Left colon (tissue), 2 donors: ENCODE results near the gene L3HYPDH. TPM values are rescaled to one million over a fixed set of nuclear protein-coding genes. Genes with fewer than 3 reads are reported as not detected.
"Not testable (repeated sequence)": the region's sequence is repeated elsewhere in the genome, so short reads cannot be mapped to it uniquely, and the experiment has no call there.

ENCODE experiments used
- ATAC-seq: fragments of 200-7000 bp; cut with Tn5 transposase; one replicate; pipeline ENCODE4 v1.9.1; 2020; ENCODE audit warnings: mild to moderate bottlenecking, moderate library complexity
- DNase-seq, 2 donors: peaks; one replicate each; pipeline ENCODE4 v3.0.0-alpha.2; 2020
- intact Hi-C, 2 donors: fragments of 100-400 bp; cut with DNase I in 1 of 2; cut with micrococcal nuclease in 1 of 2; formaldehyde crosslinking; loops; one replicate each; pipeline versions ENCODE4 v1.11.2 to v1.14.0; 2022; cut with DNase I, micrococcal nuclease
- total RNA-seq, 2 donors: library from RNA; stranded (reverse); fragmentation: NEBNext Ultra II Directional; extraction: Animal tissue kit (Norgen Biotek cat#: 25700); gene quantifications; one replicate each; pipeline ENCODE4 v1.2.1, GENCODE V29; 2021
- donor health status: DM: no; HTN: no; CAD: no.
- donor health status: DM: yes; HTN: yes; CAD: no.

Gene L3HYPDH
- total RNA-seq, 2 donors from 2014 or later, result 13.6 to 16.9 TPM

- ATAC-seq, result no peak
- intact Hi-C loops, result no loop called here
- no peak for DNase-seq
These were observed 2.2 kb downstream of the L3HYPDH start for GRCh38 chr14:59481871-59482540.

GRCh38 chr14:59481407-59481806 is 2.8 kb downstream of the L3HYPDH start:
- intact Hi-C loops, result no loop called here
- DNase-seq, result no peak
- ATAC-seq, result no peak

GRCh38 chr14:59480166-59480565 is 4.0 kb downstream of the L3HYPDH start:
- ATAC-seq (no peak), DNase-seq (no peak)
- intact Hi-C loops, result no loop called here

- no peak for DNase-seq
These were observed 5.7 kb downstream of the L3HYPDH start for GRCh38 chr14:59478540-59478939.

GRCh38 chr14:59475709-59476108 is 8.5 kb downstream of the L3HYPDH start:
- intact Hi-C loops, result no loop called here
- ATAC-seq, result no peak
- DNase-seq, result no peak

More at GRCh38 chr14:59478540-59478939, 5.7 kb downstream of the L3HYPDH start:
- intact Hi-C loops, result no loop called here
- no peak for ATAC-seq

GRCh38 chr14:59474172-59474571 is 10.0 kb downstream of the L3HYPDH start:
- no peak for DNase-seq
- intact Hi-C loops, result no loop called here
- ATAC-seq, result no peak

- intact Hi-C loops, result no loop called here
- ATAC-seq (peak; percentile 36), DNase-seq (no peak)
These were observed 18.7 kb downstream of the L3HYPDH start, which contains the start of gene GPR135 for GRCh38 chr14:59465316-59466135. TSS of gene GPR135 (minus strand) at chr14:59465380. CDS start at chr14:59465226, 154 bp downstream.

- DNase-seq (peak; percentile 49 to 75), ATAC-seq (peak; percentile 79)
- intact Hi-C loops, result no loop called here
These were observed 19.5 kb downstream of the L3HYPDH start for GRCh38 chr14:59464486-59465315.

- intact Hi-C loops, result no loop called here
- DNase-seq (peak in 1 of 2 donors; percentile 26), ATAC-seq (no peak)
These were observed 20.3 kb downstream of the L3HYPDH start for GRCh38 chr14:59463787-59464485.

- ATAC-seq, result no peak
- intact Hi-C loops, result no loop called here
- DNase-seq, result no peak
These were observed 22.3 kb downstream of the L3HYPDH start for GRCh38 chr14:59461891-59462290.

- ATAC-seq, result no peak
- DNase-seq, result no peak
- intact Hi-C loops, result no loop called here
These were observed 23.8 kb downstream of the L3HYPDH start for GRCh38 chr14:59460378-59460777.

- no peak for ATAC-seq
- no peak for DNase-seq
- intact Hi-C loops, result no loop called here
These were observed 25.7 kb downstream of the L3HYPDH start for GRCh38 chr14:59458486-59458885.

- DNase-seq (no peak), ATAC-seq (no peak)
- intact Hi-C loops, result no loop called here
These were observed 28.8 kb downstream of the L3HYPDH start for GRCh38 chr14:59455411-59455810.

- intact Hi-C loops, result no loop called here
- no peak for ATAC-seq
- no peak for DNase-seq
These were observed 30.1 kb downstream of the L3HYPDH start for GRCh38 chr14:59454139-59454538.

- no peak for DNase-seq
- intact Hi-C loops, result no loop called here
- no peak for ATAC-seq
These were observed 32.4 kb downstream of the L3HYPDH start for GRCh38 chr14:59451849-59452248.

GRCh38 chr14:59450716-59451115 is 33.5 kb downstream of the L3HYPDH start:
- DNase-seq (no peak), ATAC-seq (no peak)
- intact Hi-C loops, result no loop called here

- intact Hi-C loops, DNase-seq, ATAC-seq: not testable (repeated sequence)
These were observed 35.5 kb downstream of the L3HYPDH start for GRCh38 chr14:59448673-59449072.

- DNase-seq, result no peak
- no peak for ATAC-seq
- intact Hi-C loops, result no loop called here
These were observed 44.8 kb downstream of the L3HYPDH start for GRCh38 chr14:59439256-59439965.
